SW480 (cell line): ENCODE data around the gene PCED1B.

Experiments
- DNase-seq: peaks from one replicate; pipeline ENCODE4 v3.0.0-alpha.2; 2016; ENCODE audit warnings: low spot score

Gene PCED1B

GRCh38 chr12:47231456-47231855 is 152.0 kb downstream of the PCED1B start:
- no peak for DNase-seq

GRCh38 chr12:47234576-47235141 is 155.2 kb downstream of the PCED1B start:
- DNase-seq, result no peak

- no peak for DNase-seq
Measured at GRCh38 chr12:47235258-47236040, 156.0 kb downstream of the PCED1B start.

- no peak for DNase-seq
Measured at GRCh38 chr12:47236109-47236714, 156.8 kb downstream of the PCED1B start.

DNA sequence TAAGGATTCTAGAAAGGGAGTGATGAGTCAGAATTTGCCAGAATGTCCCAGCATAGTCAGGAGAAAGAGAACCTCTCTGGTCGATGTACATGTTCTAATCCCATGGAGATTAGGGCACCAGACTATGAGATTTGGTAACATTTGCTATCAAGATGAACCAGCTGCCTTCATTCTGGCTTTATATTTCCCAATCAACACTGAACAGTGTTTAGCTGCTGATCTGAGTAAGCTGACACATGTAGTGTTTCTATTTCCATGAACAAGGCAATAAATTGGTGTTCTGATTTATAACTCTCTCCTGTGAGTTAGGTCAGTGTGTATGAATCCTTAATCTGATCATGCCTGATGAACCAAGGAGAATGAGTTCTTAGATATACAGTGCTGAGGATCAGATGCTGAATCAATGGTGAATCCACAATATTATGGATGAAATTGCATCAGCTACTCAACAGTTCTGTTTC is 158.4 kb downstream of the PCED1B start:
- DNase-seq, result no peak

DNA sequence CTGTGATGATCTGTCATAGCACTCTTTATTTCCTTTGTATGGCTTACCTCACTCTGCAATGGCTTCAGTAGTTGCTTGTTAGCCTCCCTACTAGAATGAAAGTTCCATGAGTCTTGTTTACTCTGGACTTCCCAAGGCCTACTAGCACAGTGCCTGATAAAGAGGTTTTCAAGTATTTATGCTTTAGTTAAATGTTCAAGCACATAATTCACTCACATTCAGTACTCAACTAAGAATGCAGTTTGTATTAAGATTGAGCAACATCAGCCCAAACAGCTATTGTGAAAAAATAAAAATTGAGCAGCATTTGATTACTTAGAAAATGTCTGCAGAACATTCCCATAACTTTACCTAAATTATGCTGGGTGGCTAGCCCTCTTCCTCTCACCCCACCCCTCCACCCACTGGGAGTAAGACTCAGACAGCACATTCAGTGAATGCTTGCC is 159.3 kb downstream of the PCED1B start:
- DNase-seq, result no peak

GRCh38 chr12:47242426-47242825 is 163.0 kb downstream of the PCED1B start:
- DNase-seq, result no peak

DNA sequence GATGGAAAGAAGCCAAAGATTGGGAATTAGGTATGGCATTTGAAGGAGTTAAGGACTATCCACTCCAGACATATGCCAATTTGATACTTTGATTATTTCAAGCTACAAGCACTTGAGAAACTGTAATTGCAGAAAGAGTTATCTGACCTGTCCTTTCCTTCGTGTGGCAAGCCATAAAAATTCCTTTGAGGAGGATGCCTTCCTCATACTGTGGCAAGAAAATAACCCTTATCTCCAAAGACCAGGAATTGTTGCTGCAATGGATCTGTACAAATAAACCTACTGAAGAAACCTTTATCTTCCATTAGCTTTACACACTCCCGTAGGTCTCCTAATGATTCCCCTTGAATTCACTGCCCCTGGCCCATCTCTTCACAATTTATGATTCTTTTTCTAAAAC is 165.4 kb downstream of the PCED1B start:
- DNase-seq, result no peak

DNA sequence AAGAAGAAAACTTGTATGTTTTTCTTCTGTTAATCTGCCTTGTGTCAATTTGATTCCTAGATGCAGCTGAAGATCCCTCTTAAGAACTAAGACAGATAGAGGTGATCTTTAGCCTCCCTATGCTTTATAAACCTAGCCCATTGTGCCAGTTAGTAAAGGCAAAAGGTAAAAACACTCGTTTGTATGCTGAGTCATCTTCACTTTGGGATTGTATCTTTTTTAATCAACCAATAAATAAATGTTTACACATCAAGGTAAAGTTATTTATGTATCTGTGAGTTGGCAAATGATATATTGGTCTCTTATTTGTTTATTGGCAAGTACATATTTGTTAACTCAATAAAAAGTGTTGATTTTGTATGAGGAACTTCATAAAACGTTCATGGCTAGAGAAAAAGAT is 166.2 kb downstream of the PCED1B start:
- no peak for DNase-seq

DNA sequence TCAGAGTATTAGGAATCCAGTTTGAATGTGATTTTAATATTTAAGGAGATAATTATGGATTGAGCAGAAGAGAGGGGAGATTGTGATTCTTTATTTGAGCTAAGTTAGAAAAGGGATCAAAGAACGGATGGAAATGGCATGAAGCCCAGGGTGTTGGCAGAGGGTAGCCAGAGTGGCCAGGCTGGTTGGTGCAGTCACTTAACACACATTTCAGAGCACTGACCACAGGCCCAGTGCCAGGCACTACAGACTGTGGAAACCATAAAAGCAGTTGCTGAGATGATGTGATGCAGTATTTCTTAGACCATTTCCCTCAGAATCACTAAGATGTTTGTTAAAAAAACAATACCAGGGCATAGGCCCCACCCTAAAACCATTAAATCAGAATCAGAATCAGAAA is 168.0 kb downstream of the PCED1B start:
- no peak for DNase-seq

- DNase-seq, result no peak
Measured at GRCh38 chr12:47249082-47249481, 169.7 kb downstream of the PCED1B start.

GRCh38 chr12:47249719-47250357 is 170.4 kb downstream of the PCED1B start:
- DNase-seq, result no peak

- no peak for DNase-seq
Measured at GRCh38 chr12:47251919-47252318, 172.5 kb downstream of the PCED1B start.

DNA sequence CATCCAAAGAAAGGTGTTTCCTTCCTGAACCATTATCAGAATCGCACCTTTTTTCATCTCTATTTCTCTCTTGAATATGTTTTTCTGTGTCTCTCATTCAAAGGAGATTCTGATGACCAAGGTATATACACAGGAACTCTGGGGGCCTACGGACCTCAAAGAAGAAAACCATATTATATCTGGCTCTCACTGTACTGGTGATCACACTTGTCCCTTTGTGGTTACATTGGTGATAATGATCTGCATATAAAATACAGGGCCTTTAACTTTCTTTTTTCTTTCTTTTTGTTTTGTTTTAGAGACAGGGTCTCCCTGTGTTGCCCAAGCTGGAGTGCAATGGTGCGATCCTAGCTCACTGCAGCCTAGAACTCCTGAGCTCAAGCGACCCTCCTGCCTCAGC is 185.5 kb downstream of the PCED1B start:
- DNase-seq, result no peak

DNA sequence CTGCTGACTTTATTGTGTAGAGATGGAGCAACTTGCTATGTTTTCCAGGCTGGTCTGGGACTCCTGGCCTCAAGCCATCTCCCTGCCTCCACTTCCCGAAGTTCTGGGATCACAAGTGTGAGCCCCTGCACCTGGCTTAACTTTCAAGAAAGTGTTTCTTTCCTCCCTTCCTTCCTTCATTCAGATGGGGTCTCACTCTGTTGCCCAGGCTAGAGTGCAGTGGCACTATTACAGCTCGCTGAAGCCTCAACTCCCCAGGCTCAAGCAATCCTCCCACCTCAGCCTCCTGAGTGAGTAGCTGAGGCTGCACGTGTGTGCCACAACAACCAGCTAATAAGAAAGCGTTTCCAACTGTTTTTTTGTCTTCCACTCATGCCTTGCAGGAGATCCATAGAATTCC is 186.0 kb downstream of the PCED1B start:
- DNase-seq, result no peak

GRCh38 chr12:47267571-47267970 is 188.2 kb downstream of the PCED1B start:
- DNase-seq, result no peak

GRCh38 chr12:47268501-47269454 is 189.4 kb downstream of the PCED1B start:
- no peak for DNase-seq

DNA sequence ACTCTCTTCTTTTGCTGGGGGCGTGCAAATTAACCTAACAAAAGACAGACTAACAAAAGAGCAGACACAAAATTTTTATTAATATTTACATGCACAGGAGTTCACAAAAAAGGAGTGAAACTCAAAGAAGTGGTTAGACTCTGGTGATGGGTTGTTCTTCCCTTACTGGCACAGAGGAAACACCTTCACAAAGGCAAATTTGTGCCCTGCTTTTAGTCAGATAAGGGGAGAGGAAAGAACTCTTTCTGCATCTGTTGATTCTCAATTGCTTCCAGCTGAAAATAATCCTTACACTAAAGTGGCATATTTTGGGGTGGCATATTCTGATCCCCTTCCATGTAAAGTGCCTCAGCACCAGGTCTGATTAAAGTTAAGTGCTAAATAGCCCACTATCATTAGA is 190.5 kb downstream of the PCED1B start:
- DNase-seq, result no peak

GRCh38 chr12:47270782-47271664 is 191.6 kb downstream of the PCED1B start:
- peak; percentile 99 for DNase-seq

GRCh38 chr12:47271800-47272239 is 192.4 kb downstream of the PCED1B start:
- DNase-seq, result peak; percentile 34
